IMR-90 (cell line): ENCODE data around the gene USP7. TPM values are rescaled to one million over a fixed set of nuclear protein-coding genes. Genes with fewer than 3 reads are reported as not detected.
"Not testable (repeated sequence)": the region's sequence is repeated elsewhere in the genome, so short reads cannot be mapped to it uniquely, and the experiment has no call there.

Experiments used
- ATAC-seq: fragments of 200-7000 bp; cut with Tn5 transposase; 2 replicates; pipeline ENCODE4 v1.9.1; 2020; ENCODE audit warnings: low read depth, mild to moderate bottlenecking, moderate library complexity
- BruUV-seq: library from RNA; stranded (reverse); fragments of 400-500 nt; replicated peaks from 2 replicates; lab custom pipeline; 2021; lab: Mats Ljungman, UMichigan
- CTCF ChIA-PET: fragments of 300-600 bp; formaldehyde crosslinking; extraction: SDS; loops from one replicate; lab custom pipeline; 2021; ENCODE audit warnings: antibody characterized with exemption; lab: Yijun Ruan, JAX
- POLR2A ChIA-PET: fragments of 300-600 bp; sonication (Branson Sonifier 250); formaldehyde crosslinking; loops from one replicate; lab custom pipeline; 2022; ENCODE audit warnings: antibody characterized with exemption; ENCODE audit not compliant: unreplicated experiment; lab: Charles Lee
- DNase-seq: peaks from one replicate; pipeline ENCODE4 v3.0.0; 2013
- H2AFZ ChIP-seq: replicated peaks from 2 replicates; pipeline ENCODE3; 2013; ENCODE audit warnings: low read length, mild to moderate bottlenecking; ENCODE audit not compliant: poor library complexity
- H2AK5ac ChIP-seq: 2 replicates; pipeline ENCODE4 v1.6.1; 2013; ENCODE audit warnings: low read depth, low read length, inconsistent platforms
- H2AK9ac ChIP-seq: replicated peaks from 2 replicates; pipeline ENCODE3; 2013; ENCODE audit warnings: mild to moderate bottlenecking, low read depth, low read length, moderate library complexity; ENCODE audit not compliant: poor library complexity
- H2BK120ac ChIP-seq: 2 replicates; pipeline ENCODE4 v1.6.1; 2013; ENCODE audit warnings: low read depth, low read length, inconsistent platforms
- H2BK15ac ChIP-seq: 3 replicates; pipeline ENCODE4 v1.6.1; 2013; ENCODE audit warnings: low read depth, low read length, inconsistent platforms
- H2BK20ac ChIP-seq: 2 replicates; pipeline ENCODE4 v1.6.1; 2013; ENCODE audit warnings: low read depth, mild to moderate bottlenecking, inconsistent platforms, low read length, moderate library complexity
- H2BK5ac ChIP-seq: 2 replicates; pipeline ENCODE4 v1.6.1; 2013; ENCODE audit warnings: mild to moderate bottlenecking, low read depth, low read length, inconsistent platforms; ENCODE audit not compliant: poor library complexity, severe bottlenecking
- H3K14ac ChIP-seq: replicated peaks from 2 replicates; pipeline ENCODE4 v1.6.1; 2013; ENCODE audit warnings: low read depth, low read length, inconsistent platforms
- H3K18ac ChIP-seq: 2 replicates; pipeline ENCODE4 v1.6.1; 2013; ENCODE audit warnings: low read depth, low read length, control low read depth
- H3K23ac ChIP-seq: 2 replicates; pipeline ENCODE4 v1.6.1; 2013; ENCODE audit warnings: low read depth, low read length, inconsistent platforms
- H3K27ac ChIP-seq: 2 replicates; pipeline ENCODE4 v1.5.1; 2013; ENCODE audit warnings: mild to moderate bottlenecking, control low read depth, low read length; ENCODE audit not compliant: insufficient read depth
- H3K27me3 ChIP-seq: 2 replicates; pipeline ENCODE4 v1.6.1; 2013; ENCODE audit warnings: low read length; ENCODE audit not compliant: control insufficient read depth, insufficient read depth
- H3K36me3 ChIP-seq: 2 replicates; pipeline ENCODE4 v1.6.1; 2013; ENCODE audit warnings: low read length, mixed read lengths; ENCODE audit not compliant: control insufficient read depth, insufficient read depth
- H3K4ac ChIP-seq: 2 replicates; pipeline ENCODE4 v1.6.1; 2013; ENCODE audit warnings: low read depth, low read length, inconsistent platforms
- H3K4me1 ChIP-seq: 2 replicates; pipeline ENCODE4 v1.6.1; 2013; ENCODE audit warnings: low read length, mixed read lengths; ENCODE audit not compliant: control insufficient read depth, insufficient read depth
- H3K4me2 ChIP-seq: 2 replicates; pipeline ENCODE4 v1.6.1; 2013; ENCODE audit warnings: low read depth, mild to moderate bottlenecking, control low read depth, low read length, moderate library complexity
- H3K4me3 ChIP-seq: 2 replicates; pipeline ENCODE4 v1.5.1; 2013; ENCODE audit warnings: low read depth, mild to moderate bottlenecking, control low read depth, low read length, moderate library complexity; ENCODE audit not compliant: insufficient read depth
- H3K56ac ChIP-seq: 2 replicates; pipeline ENCODE4 v1.6.1; 2013; ENCODE audit warnings: low read length, inconsistent platforms; ENCODE audit not compliant: insufficient read depth; ENCODE audit errors: extremely low read depth
- H3K79me1 ChIP-seq, 2 experiments: 2 replicates each; pipeline ENCODE4 v1.6.1; 2013; ENCODE audit warnings: low read length in 2 of 2, inconsistent platforms in 1 of 2, low read depth in 1 of 2
- H3K9ac ChIP-seq: 2 replicates; pipeline ENCODE4 v1.6.1; 2013; ENCODE audit warnings: low read depth, low read length, control low read depth
- H3K9me1 ChIP-seq: 2 replicates; pipeline ENCODE4 v1.6.1; 2013; ENCODE audit warnings: low read length, inconsistent platforms; ENCODE audit not compliant: insufficient read depth
- H3K9me3 ChIP-seq: 2 replicates; pipeline ENCODE4 v1.6.1; 2013; ENCODE audit warnings: low read length; ENCODE audit not compliant: control insufficient read depth, insufficient read depth
- H4K20me1 ChIP-seq: 2 replicates; pipeline ENCODE4 v1.6.1; 2013; ENCODE audit warnings: low read length, inconsistent platforms; ENCODE audit not compliant: insufficient read depth
- H4K5ac ChIP-seq: 2 replicates; pipeline ENCODE4 v1.6.1; 2013; ENCODE audit warnings: mild to moderate bottlenecking, low read depth, low read length, control low read depth
- H4K8ac ChIP-seq, 2 experiments: 2 replicates each; pipeline ENCODE4 v1.6.1; 2013; ENCODE audit warnings: low read depth in 2 of 2, low read length in 2 of 2, control low read depth in 1 of 2, inconsistent platforms in 1 of 2
- H4K91ac ChIP-seq: 2 replicates; pipeline ENCODE4 v1.6.1; 2013; ENCODE audit warnings: low read depth, low read length, inconsistent platforms; ENCODE audit not compliant: insufficient read depth
- MAZ ChIP-seq: IDR thresholded peaks from 2 replicates; pipeline ENCODE4 v1.6.1; 2012; ENCODE audit warnings: low read depth, mild to moderate bottlenecking, low read length, improper control_type of control experiment, moderate library complexity, borderline replicate concordance
- WGBS, 2 experiments: methylation state at CpG; one replicate each; pipeline versions ENCODE4 v1.1.5 to v1.1.7; 2013; ENCODE audit warnings: missing lambda C conversion rate in 2 of 2; ENCODE audit not compliant: insufficient read length in 1 of 2; ENCODE audit errors: extremely low coverage in 2 of 2; 5-methylcytosine and 5-hydroxymethylcytosine counted together
- dilution Hi-C: fragments of 300-500 bp; cut with HindIII; formaldehyde crosslinking; loops from one replicate; pipeline ENCODE4 v1.14.3; 2018; ENCODE audit warnings: low sequenced_read_pairs; ENCODE audit not compliant: unreplicated experiment
- in situ Hi-C: fragments of 300-500 bp; cut with MboI; formaldehyde crosslinking; loops from 3 replicates; pipeline ENCODE4 v1.14.3; 2019; ENCODE audit warnings: low sequenced_read_pairs, inconsistent platforms, mixed read lengths
- intact Hi-C: fragments of 100-400 bp; cut with micrococcal nuclease; formaldehyde crosslinking; loops from 2 replicates; pipeline ENCODE4 v1.10.0; 2022
- polyA plus RNA-seq, 3 experiments: library from polyadenylated mRNA; depleted of rRNA; stranded (reverse); fragments of >200 nt; gene quantifications; 2 replicates each; pipeline ENCODE4 v1.2.3, GENCODE V29; 2012; ENCODE audit warnings: low replicate concordance in 1 of 3
- total RNA-seq: library from RNA; depleted of rRNA; stranded (reverse); fragments of >200 nt; gene quantifications from 2 replicates; pipeline ENCODE4 v1.2.3, GENCODE V29; 2012

Gene USP7
- total and polyA plus RNA-seq, 2 of the 4 experiments (the other 2 are of a cell fraction), result 17.8 to 28.3 TPM

DNA sequence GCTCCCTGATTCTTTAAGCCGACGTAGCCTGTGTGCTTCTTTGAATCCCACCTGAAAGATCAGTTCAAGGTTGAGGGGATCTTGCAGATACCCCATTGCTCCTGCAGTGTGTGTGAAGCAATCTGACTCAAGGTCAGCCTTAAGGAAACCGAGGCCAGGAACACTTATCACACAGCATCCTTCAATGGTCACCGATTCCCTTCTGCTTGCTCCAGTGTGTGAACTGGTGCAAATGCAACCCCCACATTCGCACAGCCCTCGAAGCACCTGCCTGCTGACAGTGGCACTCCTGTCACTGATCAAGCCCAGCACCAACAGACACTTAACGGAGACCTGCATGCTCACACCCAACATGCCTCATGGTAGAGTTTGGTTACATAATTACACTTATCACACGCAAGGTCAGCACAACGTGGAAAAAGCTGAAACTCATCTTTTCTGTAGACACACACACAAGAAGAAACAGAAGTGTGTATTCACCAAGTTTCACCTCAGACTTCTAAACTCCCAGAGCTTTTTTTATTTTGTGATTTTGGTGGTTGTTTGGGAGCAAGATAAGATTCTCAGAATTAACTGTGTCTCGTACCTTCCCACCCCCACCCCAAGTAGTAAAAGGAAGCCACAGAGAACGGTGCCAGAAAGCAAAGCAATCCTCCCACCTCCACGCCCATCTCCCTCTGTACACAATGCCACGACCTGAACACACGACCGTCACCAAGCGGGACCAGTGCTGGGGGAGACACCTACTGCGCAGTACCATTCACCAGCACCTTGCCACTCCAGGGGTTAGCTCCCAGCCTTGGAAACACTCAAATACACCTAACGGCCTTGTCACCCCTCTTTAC is 44.4 kb downstream of the USP7 start (continued):
- no peak for TF ChIP-seq MAZ

DNA sequence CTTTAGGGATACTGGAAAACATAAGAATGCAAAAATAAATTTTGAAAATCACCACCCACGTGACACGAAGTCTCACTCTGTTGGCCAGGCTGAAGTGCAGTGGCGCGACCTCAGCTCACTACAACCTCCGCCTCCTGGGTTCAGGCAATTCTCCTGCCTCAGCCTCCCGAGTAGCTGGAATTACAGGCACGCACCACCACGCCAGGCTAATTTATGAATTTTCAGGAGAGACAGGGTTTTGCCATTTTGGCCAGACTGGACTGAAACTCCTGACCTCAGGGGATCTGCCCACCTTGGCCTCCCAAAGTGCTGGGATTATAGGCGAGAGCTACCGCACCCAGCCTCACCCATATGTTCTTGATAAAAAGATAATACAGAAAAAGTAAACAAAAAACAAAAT is 46.4 kb downstream of the USP7 start:
- H2BK15ac ChIP-seq, H3K14ac ChIP-seq, H4K91ac ChIP-seq, DNase-seq, BruUV-seq, H2BK20ac ChIP-seq, H4K5ac ChIP-seq, H2AK9ac ChIP-seq, H3K4me1 ChIP-seq, H2BK5ac ChIP-seq, H3K4me2 ChIP-seq, ATAC-seq, H3K27me3 ChIP-seq, H3K4me3 ChIP-seq, intact Hi-C loops, H3K23ac ChIP-seq, CTCF ChIA-PET, in situ Hi-C loops, H3K9ac ChIP-seq, H3K27ac ChIP-seq, H4K8ac ChIP-seq, H3K56ac ChIP-seq, H2BK120ac ChIP-seq, H2AFZ ChIP-seq, H3K18ac ChIP-seq, H2AK5ac ChIP-seq, dilution Hi-C loops, POLR2A ChIA-PET, H3K4ac ChIP-seq, H3K9me1 ChIP-seq, H3K9me3 ChIP-seq: not testable (repeated sequence)
- peaks cover 53% of the 10 kb centered on the region for H3K36me3 ChIP-seq
- WGBS, 2 experiments, result 96% methylated on average over 4 of the region's 10 CpGs; no CpG with 5 or more reads in 1 of the 2 experiments
- H3K79me1 ChIP-seq, result peaks cover 32 to 37% of the 10 kb centered on the region in 2 experiments
- H4K20me1 ChIP-seq, result peaks cover 21% of the 10 kb centered on the region
